A549 (cell line): Measurements from ENCODE around the gene SPRED3. TPM values are rescaled to one million over a fixed set of nuclear protein-coding genes. Genes with fewer than 3 reads are reported as not detected.
"Not testable (repeated sequence)": the region's sequence is repeated elsewhere in the genome, so short reads cannot be mapped to it uniquely, and the experiment has no call there.

Experiments used
- ATAC-seq, 2 experiments: fragments of 200-7000 bp in 1 of 2; fragments of >200 bp in 1 of 2; cut with Nextera tagmentation in 1 of 2; cut with Tn5 transposase in 1 of 2; 3 replicates each; pipeline versions ENCODE4 v1.8.0 to v1.9.1; 2018 to 2020; ENCODE audit warnings: mild to moderate bottlenecking in 1 of 2, moderate library complexity in 1 of 2
- CTCF ChIA-PET: fragments of 300-600 bp; sonication (Branson Sonifier 250); formaldehyde crosslinking; extraction: SDS; loops from one replicate; lab custom pipeline; 2021; ENCODE audit warnings: antibody characterized with exemption, inconsistent platforms; lab: Yijun Ruan, JAX
- POLR2A ChIA-PET: fragments of 350-600 bp; formaldehyde crosslinking; extraction: SDS; loops from one replicate; lab custom pipeline; 2021; ENCODE audit warnings: antibody characterized with exemption, inconsistent platforms; lab: Yijun Ruan, JAX
- DNase-seq, 2 experiments: peaks; one replicate each; pipeline versions ENCODE4 v3.0.0 to v3.0.0-alpha.2; 2011 to 2016; ENCODE audit warnings: low read depth in 1 of 2, low spot score in 1 of 2
- FAIRE-seq: peaks from 2 replicates; lab custom pipeline; 2011; peaks lifted over from hg19 to GRCh38; lab: Jason Lieb, UNC
- H3K27ac ChIP-seq, 2 experiments: fragments of >200 bp; sonication (Bioruptor Twin); formaldehyde crosslinking; 3 replicates each; pipeline ENCODE4 v1.5.1; 2016 to 2017
- H3K4me1 ChIP-seq: fragments of >200 bp; sonication (Bioruptor Twin); formaldehyde crosslinking; 3 replicates; pipeline ENCODE4 v1.6.1; 2016
- H3K4me2 ChIP-seq: fragments of >200 bp; sonication (Bioruptor Twin); formaldehyde crosslinking; 3 replicates; pipeline ENCODE4 v1.6.1; 2016
- H3K4me3 ChIP-seq: fragments of >200 bp; sonication (Bioruptor Twin); formaldehyde crosslinking; 3 replicates; pipeline ENCODE4 v1.5.1; 2016
- H3K9me3 ChIP-seq: fragments of >200 bp; sonication (Bioruptor Twin); formaldehyde crosslinking; 3 replicates; pipeline ENCODE4 v1.6.1; 2016
- CEBPB ChIP-seq, 2 experiments: fragments of >200 bp in 1 of 2; sonication (Bioruptor Twin) in 1 of 2; formaldehyde crosslinking in 1 of 2; IDR thresholded peaks; 2 replicates each; pipeline ENCODE4 v1.6.1; 2012 to 2016
- CHD2 ChIP-seq: fragments of 150-350 bp; IDR thresholded peaks from 2 replicates; pipeline ENCODE4 v1.6.1; 2014; ENCODE audit warnings: low read length; ENCODE audit not compliant: partially characterized antibody
- CHD4 ChIP-seq: fragments of 200-600 bp; sonication (generic); IDR thresholded peaks from 2 replicates; pipeline ENCODE4 v1.6.1; 2016; ENCODE audit warnings: antibody characterized with exemption, mild to moderate bottlenecking, borderline replicate concordance
- FOSL2 ChIP-seq, 2 experiments: fragments of 450-650 bp in 1 of 2; fragments of >200 bp in 1 of 2; sonication (Bioruptor Twin) in 1 of 2; formaldehyde crosslinking; IDR thresholded peaks; 2 replicates each; pipeline versions ENCODE4 v1.5.0 to v1.6.1; 2016 to 2020; ENCODE audit warnings: mild to moderate bottlenecking in 1 of 2, moderate library complexity in 1 of 2
- HES2 ChIP-seq: fragments of >200 bp; sonication (Bioruptor Twin); formaldehyde crosslinking; IDR thresholded peaks from 2 replicates; pipeline ENCODE4 v1.6.1; 2016
- HEYL ChIP-seq: fragments of 250-450 bp; sonication (Bioruptor Pico); IDR thresholded peaks from 2 replicates; pipeline ENCODE4 v1.8.0; 2021; ENCODE audit warnings: mild to moderate bottlenecking, moderate library complexity
- HMGXB4 ChIP-seq: fragments of 250-450 bp; sonication (Bioruptor Pico); IDR thresholded peaks from 2 replicates; pipeline ENCODE4 v1.5.0; 2021; ENCODE audit warnings: mild to moderate bottlenecking, moderate library complexity, borderline replicate concordance
- KDM5A ChIP-seq: fragments of 200-600 bp; sonication (generic); IDR thresholded peaks from 2 replicates; pipeline ENCODE4 v1.6.1; 2016; ENCODE audit warnings: antibody characterized with exemption, mild to moderate bottlenecking
- POLR2A ChIP-seq: IDR thresholded peaks from 2 replicates; pipeline ENCODE4 v1.6.1; 2012; ENCODE audit warnings: mild to moderate bottlenecking, low read length
- POLR2AphosphoS2 ChIP-seq: conservative IDR thresholded peaks from 2 replicates; pipeline ENCODE4 v1.6.1; 2012; ENCODE audit warnings: low read length, improper control_type of control experiment, inconsistent platforms
- ZC3H11A ChIP-seq: fragments of 450-650 bp; IDR thresholded peaks from 2 replicates; pipeline ENCODE4 v1.6.1; 2014; ENCODE audit warnings: antibody characterized with exemption, mild to moderate bottlenecking
- ZFP36 ChIP-seq: fragments of 450-650 bp; IDR thresholded peaks from 2 replicates; pipeline ENCODE4 v1.6.1; 2014; ENCODE audit warnings: borderline replicate concordance; ENCODE audit not compliant: partially characterized antibody
- ZNF302 ChIP-seq: fragments of 250-450 bp; sonication (Bioruptor Pico); IDR thresholded peaks from 2 replicates; pipeline ENCODE4 v1.9.0; 2021; ENCODE audit warnings: inconsistent platforms, mild to moderate bottlenecking, moderate library complexity
- WGBS: methylation state at CpG from one replicate; pipeline ENCODE4 v1.1.6; 2017; ENCODE audit errors: missing lambda C conversion rate; 5-methylcytosine and 5-hydroxymethylcytosine counted together
- polyA plus RNA-seq, 4 experiments: library from polyadenylated mRNA; depleted of rRNA in 3 of 4; stranded (reverse); fragments of >200 nt; fragmentation: RNase III in 1 of 4; extraction: RNeasy Plus Mini Kit Qiagen cat#74134 plus additional on column Dnase treatment in 1 of 4; gene quantifications; 2 replicates in 3 of 4; 3 replicates in 1 of 4; pipeline ENCODE4 v1.2.3, GENCODE V29; 2011 to 2017

SPRED3 gene
- polyA plus RNA-seq, 2 of the 4 experiments (the other 2 are of a cell fraction): 2.8 to 3.0 TPM

- DNase-seq: peak in 1 of 2 experiments; percentile 42
- CTCF ChIA-PET: interaction anchor here (0.9 to 9.9 kb wide), 5 partner anchors 10 to 478 kb away, joined by 3 to 172 read pairs (median 8); no protein-coding TSS in a partner anchor
Measured at GRCh38 chr19:38409631-38410133, 21.2 kb downstream of the SPRED3 start.

GRCh38 chr19:38410407-38410806, 21.9 kb downstream of the SPRED3 start:
- ChIA-PET CTCF (interaction anchor here (0.5 to 9.9 kb wide), 7 partner anchors 7 to 520 kb away, joined by 3 to 172 read pairs (median 4); partner anchors contain the start of genes FAM98C, MRPS12 and SARS2), POLR2A (interaction anchor here (1.2 kb wide), 1 partner anchor 511 kb away, joined by 9 read pairs; no protein-coding TSS in a partner anchor)
- WGBS: 71% methylated on average over 6 of the region's 6 CpGs
- not testable (repeated sequence) for ATAC-seq, H3K9me3 ChIP-seq, H3K4me1 ChIP-seq, DNase-seq, H3K4me3 ChIP-seq, H3K4me2 ChIP-seq, H3K27ac ChIP-seq
- FAIRE-seq: peak; percentile 7

More at GRCh38 chr19:38409631-38410133, 21.2 kb downstream of the SPRED3 start:
- Histone ChIP-seq H3K27ac (no peak overlapping the region), H3K9me3 (no peaks in the 10 kb centered on the region), H3K4me3 (no peak overlapping the region), H3K4me1 (peaks cover 9% of the 10 kb centered on the region), H3K4me2 (no peak overlapping the region)
- POLR2A ChIA-PET: interaction anchor here (1.2 kb wide), 1 partner anchor 512 kb away, joined by 9 read pairs; no protein-coding TSS in a partner anchor
- peak; percentile 36 for FAIRE-seq
- WGBS: 76% methylated on average over 7 of the region's 7 CpGs
- TF ChIP-seq POLR2AphosphoS2 (no peak), CEBPB (IDR thresholded peaks at IDR 0.05) (peak in 1 of 2 experiments; percentile 24; a peak in 1 of 4 replicates)
- peak; percentile 7 to 38; a peak in 3 of 6 replicates for ATAC-seq

GRCh38 chr19:38411041-38411712, 22.7 kb downstream of the SPRED3 start:
- ATAC-seq (peak; percentile 21 to 46; a peak in 4 of 6 replicates), FAIRE-seq (no peak), DNase-seq (peak in 1 of 2 experiments; percentile 52)
- ChIA-PET POLR2A (interaction anchor here (0.6 to 1.2 kb wide), 2 partner anchors 208 to 930 kb away, joined by 3 to 4 read pairs; partner anchors contain the start of gene EIF3K), CTCF (interaction anchor here (0.5 to 9.9 kb wide), 9 partner anchors 8 to 520 kb away, joined by 3 to 172 read pairs (median 3); partner anchors contain the start of genes FAM98C, MRPS12 and SARS2)
- H3K9me3 ChIP-seq: no peaks in the 10 kb centered on the region
- 80% methylated on average over 13 of the region's 13 CpGs for WGBS
- H3K27ac ChIP-seq: peak overlapping the region in 1 of 2 experiments; percentile 52; a peak in 3 of 6 replicates
- no peak overlapping the region for H3K4me2 ChIP-seq
- no peak for TF ChIP-seq HMGXB4 (CRISPR knock-in tag)
- no peak for TF ChIP-seq CHD2
- no peak for TF ChIP-seq POLR2A
- TF ChIP-seq CEBPB (IDR thresholded peaks at IDR 0.05): no peak
- TF ChIP-seq ZFP36: no peak
- TF ChIP-seq ZNF302 (CRISPR knock-in tag): no peak
- no peak for TF ChIP-seq CHD4
- TF ChIP-seq HES2: no peak
- TF ChIP-seq HEYL (CRISPR knock-in tag): no peak
- TF ChIP-seq FOSL2 (IDR thresholded peaks at IDR 0.05): no peak
- TF ChIP-seq FOSL2 (CRISPR knock-in tag; IDR thresholded peaks at IDR 0.05): no peak
- TF ChIP-seq ZC3H11A: no peak
- TF ChIP-seq KDM5A: no peak
- TF ChIP-seq POLR2AphosphoS2: no peak
- H3K4me3 ChIP-seq: no peak overlapping the region
- peaks cover 9% of the 10 kb centered on the region for H3K4me1 ChIP-seq

- WGBS: 77% methylated on average over 5 of the region's 5 CpGs
- not testable (repeated sequence) for H3K27ac ChIP-seq, ATAC-seq, DNase-seq, H3K4me3 ChIP-seq, H3K9me3 ChIP-seq, H3K4me2 ChIP-seq, H3K4me1 ChIP-seq
- ChIA-PET CTCF (interaction anchor here (0.6 to 8.0 kb wide), 9 partner anchors 8 to 626 kb away, joined by 3 to 153 read pairs (median 3); partner anchors contain the start of genes FAM98C, MRPS12 and SARS2), POLR2A (interaction anchor here (0.9 to 1.2 kb wide), 2 partner anchors 9 to 207 kb away, joined by 3 read pairs; partner anchors contain the start of genes EIF3K and FAM98C)
- FAIRE-seq: peak; percentile 68
Measured at GRCh38 chr19:38411898-38412297, 23.4 kb downstream of the SPRED3 start.
